Measurements from ENCODE around the gene TRPM4. TPM values are rescaled to one million over a fixed set of nuclear protein-coding genes. Genes with fewer than 3 reads are reported as not detected.
"Not testable (repeated sequence)": the region's sequence is repeated elsewhere in the genome, so short reads cannot be mapped to it uniquely, and the experiment has no call there.

The TRPM4 gene
- polyA plus RNA-seq, 4 donors, result 18.1 to 39.9 (median 28.0) TPM

DNA sequence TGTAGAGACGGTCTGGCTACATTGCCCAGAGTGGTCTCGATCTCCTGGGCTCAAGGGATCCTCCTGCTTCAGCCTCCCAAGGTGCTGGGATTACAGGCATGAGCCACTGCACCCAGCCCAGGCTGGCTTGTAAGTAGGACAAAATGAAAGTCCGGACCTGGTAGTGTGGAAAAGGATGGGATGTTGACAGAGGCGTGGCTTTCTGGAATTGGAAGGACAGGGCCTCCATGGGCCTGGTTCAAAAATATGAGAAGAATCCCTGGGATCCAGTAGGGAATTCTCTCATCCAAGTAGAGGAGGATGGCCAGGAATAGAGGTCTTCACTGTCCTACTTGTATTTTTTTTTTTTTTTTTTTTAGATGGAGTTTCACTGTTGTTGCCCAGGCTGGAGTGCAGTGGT is 64.9 kb downstream of the TRPM4 start:
- DNase-seq (ENCODE audit: low read depth in 4 of 4, low spot score in 3 of 4), result no peak

DNA sequence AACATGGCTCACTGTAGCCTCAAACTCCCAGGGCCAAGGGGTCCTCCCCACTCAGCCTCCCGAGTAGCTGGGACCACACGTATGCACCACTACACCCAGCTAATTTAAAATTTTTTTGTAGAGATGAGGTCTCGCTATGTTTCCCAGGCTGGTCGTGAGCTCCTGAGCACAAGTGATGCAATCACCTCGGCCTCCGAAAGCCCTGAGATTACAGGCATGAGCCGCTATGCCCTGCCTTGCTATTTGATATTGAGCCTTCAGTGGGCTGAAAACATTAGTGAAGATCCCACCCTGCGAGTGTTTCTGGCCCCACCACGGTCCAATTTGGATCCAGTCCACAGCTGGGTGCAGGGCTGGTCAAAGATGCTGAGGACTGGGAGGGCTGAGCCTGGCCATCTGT is 65.9 kb downstream of the TRPM4 start:
- no peak for DNase-seq (ENCODE audit: low read depth in 4 of 4, low spot score in 3 of 4)

DNA sequence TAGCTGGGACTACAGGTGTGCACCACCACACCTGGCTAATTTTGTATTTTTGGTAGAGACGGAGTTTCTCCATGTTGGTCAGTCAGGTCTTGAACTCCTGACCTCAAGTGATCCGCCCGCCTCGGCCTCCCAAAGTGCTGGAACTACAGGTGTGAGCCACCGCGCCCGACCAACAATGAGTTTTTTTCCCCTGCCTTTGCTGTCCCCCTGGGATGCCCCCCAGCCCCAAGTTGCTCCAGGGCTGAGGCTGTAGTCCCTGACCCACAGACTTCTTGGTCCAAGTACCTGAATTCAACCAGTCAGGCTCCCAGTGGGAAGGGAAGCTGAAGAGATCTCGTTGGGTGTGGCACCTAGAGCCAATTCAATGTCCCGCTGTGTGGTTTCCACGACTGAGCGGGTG is 66.8 kb downstream of the TRPM4 start:
- DNase-seq (ENCODE audit: low read depth in 4 of 4, low spot score in 3 of 4), result not testable (repeated sequence)

DNA sequence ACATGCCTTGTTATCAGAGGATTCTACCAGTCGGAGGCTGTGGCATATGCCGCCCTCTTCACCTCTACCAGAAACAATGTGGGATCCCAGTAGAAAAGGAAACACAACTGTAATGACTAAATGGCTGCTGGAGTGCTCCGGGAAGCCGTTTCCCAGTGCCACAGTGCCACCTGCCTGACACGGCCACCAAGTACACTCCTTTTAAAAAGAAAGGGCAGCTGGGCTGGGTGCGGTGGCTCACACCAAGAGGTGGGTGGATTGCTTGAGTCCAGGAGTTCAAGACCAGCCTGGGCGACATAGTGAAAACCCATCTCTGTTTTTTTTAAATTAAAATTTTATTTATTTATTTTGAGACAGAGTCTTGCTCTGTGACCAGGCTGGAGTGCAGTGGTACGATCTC is 67.3 kb downstream of the TRPM4 start:
- DNase-seq (ENCODE audit: low read depth in 4 of 4, low spot score in 3 of 4), result peak in 1 of 4 donors; percentile 15

DNA sequence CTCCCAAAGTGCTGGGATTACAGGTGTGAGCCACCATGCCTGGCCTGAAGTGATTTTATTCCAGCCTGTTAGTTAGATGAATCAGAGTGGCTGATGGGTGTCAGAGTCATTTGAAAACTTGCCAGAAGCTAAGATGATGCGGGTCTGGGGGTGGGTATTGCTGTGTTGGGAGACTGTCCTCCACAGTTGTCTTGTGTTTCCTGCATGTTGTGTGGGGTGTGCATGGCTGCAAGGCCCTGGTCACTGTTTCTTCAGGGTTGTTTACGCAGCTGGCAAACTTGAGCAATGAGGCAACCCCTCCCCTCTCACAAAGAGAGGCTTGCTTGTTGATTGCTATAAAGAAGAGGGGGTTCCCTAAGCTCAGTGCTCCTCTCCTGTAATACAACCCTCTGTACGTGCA is 71.8 kb downstream of the TRPM4 start:
- DNase-seq (ENCODE audit: low read depth in 4 of 4, low spot score in 3 of 4), result no peak

DNA sequence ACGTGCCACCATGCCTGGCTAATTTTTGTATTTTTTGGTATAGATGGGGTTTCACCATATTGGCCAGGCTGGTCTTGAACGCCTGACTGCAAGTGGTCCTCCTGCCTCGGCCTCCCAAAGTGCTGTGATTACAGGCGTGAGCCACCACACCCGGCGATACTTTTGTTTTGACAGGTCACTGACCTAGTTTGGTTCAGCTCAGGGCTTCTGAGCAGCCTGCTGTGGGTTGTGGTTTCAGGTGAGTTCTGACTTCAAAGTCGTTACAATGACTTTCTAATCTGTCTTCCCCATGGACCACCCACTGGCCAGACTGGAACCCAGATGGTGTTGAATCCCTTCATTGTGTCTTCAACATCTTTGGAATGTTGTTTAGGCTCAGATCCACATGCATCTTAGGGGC is 73.8 kb downstream of the TRPM4 start:
- DNase-seq (ENCODE audit: low read depth in 4 of 4, low spot score in 3 of 4), result no peak

DNA sequence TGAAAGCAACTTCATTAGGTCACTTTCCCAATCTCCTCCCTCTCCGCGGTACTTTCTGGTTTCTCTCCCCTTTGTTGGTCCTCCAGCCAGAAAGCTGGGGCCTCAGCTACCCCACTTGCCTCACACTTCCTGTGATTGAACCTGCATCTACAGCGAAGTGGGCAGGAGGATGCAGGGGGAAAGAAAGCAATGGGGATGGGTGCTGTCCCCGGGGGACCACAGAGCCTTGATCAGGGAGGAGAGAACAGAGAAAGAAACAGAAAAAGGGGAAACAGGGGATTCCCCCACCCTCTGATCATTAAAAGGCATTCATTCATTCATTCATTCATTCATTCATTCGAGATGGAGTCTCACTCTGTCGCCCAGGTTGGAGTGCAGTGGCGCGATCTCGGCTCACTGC is 74.2 kb downstream of the TRPM4 start:
- DNase-seq (ENCODE audit: low read depth in 4 of 4, low spot score in 3 of 4), result no peak

DNA sequence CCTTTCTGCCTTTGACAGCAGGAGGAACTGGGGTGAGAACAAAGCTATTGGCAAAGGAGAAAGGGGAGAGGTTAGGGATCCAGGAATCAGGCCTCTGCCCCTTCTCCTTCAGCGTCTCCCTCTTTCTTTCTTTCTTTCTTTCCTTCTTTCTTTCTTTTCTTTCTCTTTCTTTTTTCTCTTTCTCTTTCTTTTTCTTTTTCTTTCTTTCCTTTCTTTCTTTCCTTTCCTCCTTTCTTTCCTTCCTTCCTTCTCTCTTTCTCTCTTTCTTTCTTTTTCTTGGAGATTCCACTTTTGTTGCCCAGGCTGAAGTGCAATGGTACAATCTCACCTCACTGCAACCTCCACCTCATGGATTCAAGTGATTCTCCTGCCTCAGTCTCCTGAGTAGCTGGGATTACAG is 75.6 kb downstream of the TRPM4 start:
- no peak for DNase-seq (ENCODE audit: low read depth in 4 of 4, low spot score in 3 of 4)

DNA sequence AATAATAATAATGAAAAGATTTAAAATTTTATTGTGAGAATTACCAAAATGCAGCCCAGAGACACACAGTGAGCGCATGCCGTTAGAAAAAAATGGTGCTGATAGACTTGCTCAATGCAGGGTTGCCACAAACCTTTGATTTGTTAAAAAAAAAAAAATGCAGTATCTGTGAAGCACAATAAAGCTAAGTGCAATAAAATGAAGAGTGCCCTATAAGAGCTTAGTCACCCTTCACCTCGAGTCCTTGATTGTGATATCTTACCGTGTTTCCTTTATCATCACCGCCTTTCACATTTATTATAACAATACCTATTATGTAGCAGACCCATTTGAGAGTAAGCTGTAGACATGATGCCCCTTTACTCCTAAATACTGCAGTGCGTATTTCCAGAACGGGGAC is 84.2 kb downstream of the TRPM4 start:
- DNase-seq (ENCODE audit: low read depth in 4 of 4, low spot score in 3 of 4), result no peak

DNA sequence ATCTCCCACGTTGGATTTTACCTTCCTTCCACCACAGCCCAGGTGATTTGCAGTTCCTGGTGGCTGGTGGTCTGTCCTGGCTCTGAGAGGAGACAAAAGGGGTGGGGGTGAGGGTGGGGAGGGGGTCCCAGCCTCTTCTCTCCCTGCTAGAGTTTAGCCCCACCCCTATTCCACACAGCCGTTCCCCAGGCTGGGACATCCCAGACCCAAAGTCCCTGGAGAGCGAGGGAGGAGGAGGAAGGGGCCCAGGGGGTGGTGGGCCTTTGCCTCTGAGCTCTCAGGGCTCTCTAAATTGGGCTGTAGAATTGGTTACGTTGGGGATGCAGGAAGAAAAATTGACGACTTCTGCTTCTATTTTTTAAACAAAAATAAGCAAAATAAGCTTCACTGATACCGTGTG is 85.5 kb downstream of the TRPM4 start:
- no peak for DNase-seq (ENCODE audit: low read depth in 4 of 4, low spot score in 3 of 4)

DNA sequence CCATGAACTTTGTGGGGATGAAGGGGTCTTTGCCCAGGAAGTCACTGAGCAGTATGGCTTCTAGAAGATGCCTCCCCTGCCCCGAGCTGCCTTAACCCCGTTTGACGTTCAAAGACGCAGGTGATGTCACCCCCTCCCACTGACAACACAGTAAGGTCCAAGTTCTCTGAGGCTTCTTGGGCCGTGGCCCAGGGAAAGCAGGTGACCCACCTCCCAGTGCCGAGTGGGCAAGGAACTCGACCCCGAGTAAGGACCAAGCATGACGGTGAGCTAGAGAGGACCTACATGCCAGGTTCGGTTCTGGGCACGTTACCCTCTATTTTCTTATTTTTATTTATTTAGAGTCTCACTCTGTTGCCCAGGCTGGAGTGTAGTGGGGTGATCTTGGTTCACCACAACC is 86.1 kb downstream of the TRPM4 start:
- DNase-seq (ENCODE audit: low read depth in 4 of 4, low spot score in 3 of 4), result no peak

DNA sequence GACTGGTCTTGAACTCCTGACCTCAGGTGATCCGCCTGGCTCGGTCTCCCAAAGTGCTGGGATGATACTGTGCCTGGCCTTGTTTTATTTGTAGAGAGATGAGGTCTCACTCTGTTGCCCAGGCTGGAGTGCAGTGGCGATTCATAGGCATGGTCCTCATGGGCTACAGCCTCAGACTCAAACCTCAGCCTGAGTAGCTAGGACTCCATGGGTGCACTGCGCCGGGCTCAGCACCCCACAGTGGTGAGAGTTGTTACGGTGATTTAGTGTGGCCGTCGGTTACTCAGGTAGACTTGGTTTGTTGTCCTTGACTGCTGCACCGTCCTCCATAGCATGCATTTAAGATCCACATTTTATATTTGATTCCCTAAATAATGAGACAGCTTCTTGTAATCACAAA is 86.7 kb downstream of the TRPM4 start:
- DNase-seq (ENCODE audit: low read depth in 4 of 4, low spot score in 3 of 4), result no peak

DNA sequence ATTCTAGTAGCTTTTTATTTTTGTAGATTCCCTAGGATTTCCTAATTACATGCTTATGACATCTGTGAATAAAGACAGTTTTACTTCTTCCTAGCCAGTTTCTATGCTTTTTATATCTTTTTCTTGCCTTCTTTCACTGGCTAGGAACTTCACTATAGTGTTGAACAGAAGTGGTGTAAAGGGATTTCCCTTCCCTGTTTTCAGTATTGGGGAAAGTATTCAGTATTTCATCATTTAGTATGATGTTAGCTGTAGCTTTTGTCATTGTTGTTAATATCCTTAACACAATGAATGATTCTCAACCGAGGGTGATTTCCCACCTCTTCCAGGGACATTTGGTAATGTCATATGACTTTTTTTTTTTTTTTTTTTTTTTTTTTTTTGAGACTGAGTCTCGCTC is 90.1 kb downstream of the TRPM4 start:
- DNase-seq (ENCODE audit: low read depth in 4 of 4, low spot score in 3 of 4), result no peak

DNA sequence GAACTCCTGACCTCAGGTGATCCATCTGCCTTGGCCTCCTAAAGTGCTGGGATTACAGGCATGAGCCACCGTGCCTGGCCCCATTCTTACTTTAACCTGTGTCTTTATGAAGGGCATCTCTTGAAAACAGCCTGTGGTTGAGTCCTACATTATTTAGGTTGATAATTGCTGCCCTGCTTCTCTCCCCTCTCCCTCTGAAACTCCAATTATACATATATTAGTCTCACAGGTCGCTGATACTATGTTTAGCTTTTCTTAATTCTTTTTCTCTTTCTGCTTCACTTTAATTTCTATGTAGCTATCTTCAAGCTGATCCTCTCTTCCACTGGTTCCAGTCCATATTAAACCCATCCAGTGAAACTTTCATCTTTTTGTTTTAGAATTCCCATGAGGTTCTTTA is 92.3 kb downstream of the TRPM4 start:
- no peak for DNase-seq (ENCODE audit: low read depth in 4 of 4, low spot score in 3 of 4)

DNA sequence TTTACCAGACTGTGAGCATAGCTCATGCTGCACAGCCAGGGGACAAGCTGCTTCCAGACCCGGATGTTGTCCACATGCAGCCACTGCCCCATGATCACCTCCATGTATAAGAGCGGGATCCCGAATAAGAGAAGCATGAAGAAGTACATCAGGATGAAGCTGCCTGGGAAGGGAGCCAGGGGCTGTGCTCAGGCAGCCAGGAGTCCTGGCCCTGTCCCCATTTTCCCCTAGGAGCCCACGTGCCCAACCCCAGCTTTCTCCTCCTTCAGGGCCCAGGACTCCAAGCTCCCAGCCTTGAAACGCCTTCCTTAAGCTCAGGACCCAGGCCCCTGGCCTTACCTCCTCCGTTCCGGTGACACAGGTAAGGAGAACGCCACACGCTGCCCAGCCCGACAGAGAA is 98.1 kb downstream of the TRPM4 start:
- DNase-seq (ENCODE audit: low read depth in 4 of 4, low spot score in 3 of 4), result no peak

DNA sequence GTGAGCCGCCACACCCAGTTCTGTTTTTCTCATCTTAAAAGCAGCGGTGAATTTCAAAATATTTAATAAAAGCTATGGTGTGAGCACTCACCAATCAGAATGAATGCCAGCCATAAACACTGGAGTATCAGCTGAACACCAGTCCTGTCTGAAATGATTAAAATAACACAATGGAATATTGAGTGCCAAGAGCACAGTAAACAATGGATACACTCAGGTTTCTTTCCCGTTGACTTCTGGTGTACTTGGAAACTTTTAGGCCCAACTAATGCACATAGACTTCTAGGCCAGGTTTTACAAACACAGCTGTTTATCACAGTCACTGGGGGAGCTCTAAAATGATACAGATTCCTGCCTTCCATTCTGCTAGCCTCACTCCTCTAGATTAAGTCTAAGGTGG is 99.1 kb downstream of the TRPM4 start:
- DNase-seq (ENCODE audit: low read depth in 4 of 4, low spot score in 3 of 4), result no peak

Other genes starting within 250 kb of the TRPM4 start
- 1 to 10 TPM; 1.6 to 8.0 (median 6.5) TPM for gene DHDH, start 224.1 kb upstream of the TRPM4 start, polyA plus RNA-seq (ENCODE audit: insufficient read length in 4 of 4)
- 10 to 100 TPM; 49.6 to 83.8 (median 71.4) TPM for gene BAX, start 202.9 kb upstream of the TRPM4 start, polyA plus RNA-seq (ENCODE audit: insufficient read length in 4 of 4)
- gene FTL, start 192.5 kb upstream of the TRPM4 start, polyA plus RNA-seq (ENCODE audit: insufficient read length in 4 of 4), result 1,000 to 10,000 TPM; 1,558 to 2,525 (median 2,184) TPM
- gene GYS1, start 164.5 kb upstream of the TRPM4 start, polyA plus RNA-seq (ENCODE audit: insufficient read length in 4 of 4), result 10 to 100 TPM; 24.0 to 50.7 (median 39.6) TPM
- 10 to 100 TPM; 51.0 to 91.7 (median 79.3) TPM for gene RUVBL2, start 163.9 kb upstream of the TRPM4 start, polyA plus RNA-seq (ENCODE audit: insufficient read length in 4 of 4)
- gene LHB, start 140.7 kb upstream of the TRPM4 start, polyA plus RNA-seq (ENCODE audit: insufficient read length in 4 of 4), result under 1 TPM in 1 of 4 donors, not detected in 3; 0.47 TPM
- gene CGB3, start 133.5 kb upstream of the TRPM4 start, polyA plus RNA-seq (ENCODE audit: insufficient read length in 4 of 4), result under 1 TPM in 1 of 4 donors, not detected in 3; 0.26 TPM
- gene CGB2, start 125.9 kb upstream of the TRPM4 start, polyA plus RNA-seq (ENCODE audit: insufficient read length in 4 of 4), result under 1 TPM in 1 of 4 donors, not detected in 3; 0.35 TPM
- gene CGB1, start 120.9 kb upstream of the TRPM4 start, polyA plus RNA-seq (ENCODE audit: insufficient read length in 4 of 4), result not detected
- under 1 TPM in 1 of 4 donors, not detected in 3; 0.18 TPM for gene CGB5, start 113.9 kb upstream of the TRPM4 start, polyA plus RNA-seq (ENCODE audit: insufficient read length in 4 of 4)
- under 1 TPM in 2 of 4 donors, not detected in 2; 0.18 to 0.22 TPM for gene CGB8, start 108.7 kb upstream of the TRPM4 start, polyA plus RNA-seq (ENCODE audit: insufficient read length in 4 of 4)
- gene CGB7, start 100.0 kb upstream of the TRPM4 start, polyA plus RNA-seq (ENCODE audit: insufficient read length in 4 of 4), result 1 to 10 TPM in 3 of 4 donors, under 1 TPM in 1; 0.69 to 1.7 (median 1.2) TPM
- gene NTF4, start 93.0 kb upstream of the TRPM4 start, polyA plus RNA-seq (ENCODE audit: insufficient read length in 4 of 4), result 1 to 10 TPM; 3.2 to 5.9 (median 4.7) TPM
- gene KCNA7, start 85.1 kb upstream of the TRPM4 start, polyA plus RNA-seq (ENCODE audit: insufficient read length in 4 of 4), result under 1 TPM in 3 of 4 donors, not detected in 1; 0.04 to 0.11 (median 0.05) TPM
- 100 to 1,000 TPM; 254 to 427 (median 319) TPM for gene SNRNP70, start 72.3 kb upstream of the TRPM4 start, polyA plus RNA-seq (ENCODE audit: insufficient read length in 4 of 4)
- 10 to 100 TPM in 1 of 4 donors, 1 to 10 TPM in 3; 6.4 to 13.3 (median 6.8) TPM for gene LIN7B, start 43.4 kb upstream of the TRPM4 start, polyA plus RNA-seq (ENCODE audit: insufficient read length in 4 of 4)
- 1 to 10 TPM in 2 of 4 donors, under 1 TPM in 2; 0.31 to 1.0 (median 0.70) TPM for gene C19orf73, start 38.6 kb upstream of the TRPM4 start, polyA plus RNA-seq (ENCODE audit: insufficient read length in 4 of 4)
- 1 to 10 TPM; 5.0 to 8.3 (median 6.7) TPM for gene PPFIA3, start 38.2 kb upstream of the TRPM4 start, polyA plus RNA-seq (ENCODE audit: insufficient read length in 4 of 4)
- 10 to 100 TPM; 26.7 to 41.9 (median 30.3) TPM for gene HRC, start 2.4 kb upstream of the TRPM4 start, polyA plus RNA-seq (ENCODE audit: insufficient read length in 4 of 4)
- gene SLC6A16, start 167.4 kb downstream of the TRPM4 start, polyA plus RNA-seq (ENCODE audit: insufficient read length in 4 of 4), result 1 to 10 TPM; 1.8 to 5.1 (median 2.6) TPM
- gene CD37, start 177.6 kb downstream of the TRPM4 start, polyA plus RNA-seq (ENCODE audit: insufficient read length in 4 of 4), result 10 to 100 TPM; 30.2 to 43.6 (median 38.4) TPM
- 100 to 1,000 TPM in 3 of 4 donors, 10 to 100 TPM in 1; 86.5 to 113 (median 104) TPM for gene TEAD2, start 204.6 kb downstream of the TRPM4 start, polyA plus RNA-seq (ENCODE audit: insufficient read length in 4 of 4)
- 1 to 10 TPM; 4.2 to 7.0 (median 5.8) TPM for gene DKKL1, start 206.1 kb downstream of the TRPM4 start, polyA plus RNA-seq (ENCODE audit: insufficient read length in 4 of 4)
- gene KASH5, start 230.5 kb downstream of the TRPM4 start, polyA plus RNA-seq (ENCODE audit: insufficient read length in 4 of 4), result under 1 TPM in 1 of 4 donors, not detected in 3; 0.32 TPM